ENCODE results near the gene INO80.

DNA sequence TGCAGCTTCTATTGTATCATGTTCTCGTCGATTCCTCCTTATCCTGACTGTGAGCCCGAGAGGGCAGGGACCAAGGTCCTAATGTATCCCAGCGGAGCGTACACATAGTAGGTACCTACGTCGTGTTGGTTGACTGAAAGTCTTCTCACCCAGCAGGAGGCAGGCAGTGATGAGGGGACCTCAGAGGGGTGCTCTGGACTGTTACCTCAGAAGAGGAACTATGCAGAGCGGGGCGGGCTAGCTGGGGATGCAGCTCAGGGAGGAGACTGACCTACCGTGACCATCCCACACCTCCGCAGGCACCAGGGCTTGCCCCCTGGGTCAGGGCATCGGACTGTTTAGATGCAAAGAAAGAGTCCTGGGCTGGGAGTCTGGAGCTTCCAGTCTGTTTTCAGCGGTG, 151.4 kb downstream of the INO80 start:
- TF ChIP-seq POLR2AphosphoS5 (IDR thresholded peaks at IDR 0.05; ENCODE audit: low read depth, low read length), result no peak
- TF ChIP-seq POLR2A (IDR thresholded peaks at IDR 0.05; ENCODE audit: low read depth, low read length), result no peak
- TF ChIP-seq TAF1 (IDR thresholded peaks at IDR 0.05; ENCODE audit: borderline replicate concordance, low read depth, low read length), result no peak
